Suprapubic skin (tissue), 3 donors: ENCODE results near the gene EPGN.

ENCODE experiments used
- EP300 ChIP-seq: sonication (generic); formaldehyde crosslinking; IDR thresholded peaks from one replicate; pipeline ENCODE4 v1.6.1; 2017; ENCODE audit warnings: antibody characterized with exemption
- TF ChIP-seq, protein P1 (sequence below), 2 donors: fragments of 200-600 bp in 1 of 2; fragments of 450-650 bp in 1 of 2; sonication (generic) in 1 of 2; IDR thresholded peaks; one replicate each; pipeline ENCODE4 v1.5.1; 2016 to 2019; ENCODE audit warnings: antibody characterized with exemption in 2 of 2, mild to moderate bottlenecking in 1 of 2, moderate library complexity in 1 of 2

DNA sequence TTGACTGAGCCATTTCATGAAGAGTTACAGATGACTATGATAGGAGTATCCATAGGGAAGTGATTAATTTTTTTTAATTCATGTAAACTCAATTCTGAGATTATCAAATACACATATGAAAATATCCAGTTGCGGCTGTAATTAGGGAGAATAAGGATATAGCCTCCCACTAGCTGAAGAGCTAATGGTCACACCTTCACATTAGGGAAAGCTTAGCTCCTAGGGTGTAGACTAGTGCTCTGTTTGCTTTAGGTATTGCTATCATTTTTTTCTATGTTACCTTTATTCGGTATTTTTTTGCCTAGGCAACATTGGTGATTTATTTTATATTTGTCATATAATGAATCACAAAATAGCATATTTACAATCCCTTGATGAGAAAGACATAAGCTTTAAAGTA, 39.6 kb upstream of the EPGN start:
- TF ChIP-seq, protein P1, sequence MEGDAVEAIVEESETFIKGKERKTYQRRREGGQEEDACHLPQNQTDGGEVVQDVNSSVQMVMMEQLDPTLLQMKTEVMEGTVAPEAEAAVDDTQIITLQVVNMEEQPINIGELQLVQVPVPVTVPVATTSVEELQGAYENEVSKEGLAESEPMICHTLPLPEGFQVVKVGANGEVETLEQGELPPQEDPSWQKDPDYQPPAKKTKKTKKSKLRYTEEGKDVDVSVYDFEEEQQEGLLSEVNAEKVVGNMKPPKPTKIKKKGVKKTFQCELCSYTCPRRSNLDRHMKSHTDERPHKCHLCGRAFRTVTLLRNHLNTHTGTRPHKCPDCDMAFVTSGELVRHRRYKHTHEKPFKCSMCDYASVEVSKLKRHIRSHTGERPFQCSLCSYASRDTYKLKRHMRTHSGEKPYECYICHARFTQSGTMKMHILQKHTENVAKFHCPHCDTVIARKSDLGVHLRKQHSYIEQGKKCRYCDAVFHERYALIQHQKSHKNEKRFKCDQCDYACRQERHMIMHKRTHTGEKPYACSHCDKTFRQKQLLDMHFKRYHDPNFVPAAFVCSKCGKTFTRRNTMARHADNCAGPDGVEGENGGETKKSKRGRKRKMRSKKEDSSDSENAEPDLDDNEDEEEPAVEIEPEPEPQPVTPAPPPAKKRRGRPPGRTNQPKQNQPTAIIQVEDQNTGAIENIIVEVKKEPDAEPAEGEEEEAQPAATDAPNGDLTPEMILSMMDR (IDR thresholded peaks at IDR 0.05), result no peak
- TF ChIP-seq EP300, result no peak
